Measurements from ENCODE around the gene PRRT4. TPM values are rescaled to one million over a fixed set of nuclear protein-coding genes. Genes with fewer than 3 reads are reported as not detected.

PRRT4 gene
- total and polyA plus RNA-seq, 2 of the 13 experiments (the other 11 are each of a cell fraction or from before 2014, with no cell fraction given) = not detected

Small RNAs within 50 kb of the gene (small RNA-seq; reads per million reads assigned to genes)
- gene RNU7-27P (ENCODE audit: insufficient read depth in 2 of 3, insufficient read length in 3 of 3, low read depth in 2 of 3, low replicate concordance in 1 of 3) = 0 reads per million in 3 experiments

Other genes with a start within 250 kb of the PRRT4 start
- gene LEP, start 120.4 kb downstream of the PRRT4 start, total RNA-seq (2016; rRNA removed; fragmentation: Illumina TruSeq; extraction: Trizol) = not detected in 2 replicates
- 0.04 and 0.05 TPM in 2 replicates for gene LEP, start 120.4 kb downstream of the PRRT4 start, polyA plus RNA-seq (2011; rRNA removed)
- gene RBM28, start 17.8 kb downstream of the PRRT4 start, total RNA-seq (2016; rRNA removed; fragmentation: Illumina TruSeq; extraction: Trizol) = 49.0 and 61.2 TPM in 2 replicates
- 20.3 and 20.5 TPM in 2 replicates for gene RBM28, start 17.8 kb downstream of the PRRT4 start, polyA plus RNA-seq (2011; rRNA removed)
- gene IMPDH1, start 48.3 kb upstream of the PRRT4 start, total RNA-seq (2016; rRNA removed; fragmentation: Illumina TruSeq; extraction: Trizol) = 18.4 and 22.8 TPM in 2 replicates
- 34.0 and 49.9 TPM in 2 replicates for gene IMPDH1, start 48.3 kb upstream of the PRRT4 start, polyA plus RNA-seq (2011; rRNA removed)
- 8.6 and 11.1 TPM in 2 replicates for gene HILPDA, start 94.2 kb upstream of the PRRT4 start, total RNA-seq (2016; rRNA removed; fragmentation: Illumina TruSeq; extraction: Trizol)
- gene HILPDA, start 94.2 kb upstream of the PRRT4 start, polyA plus RNA-seq (2011; rRNA removed) = 43.1 and 44.0 TPM in 2 replicates
- 33.1 and 40.1 TPM in 2 replicates for gene METTL2B, start 115.1 kb upstream of the PRRT4 start, total RNA-seq (2016; rRNA removed; fragmentation: Illumina TruSeq; extraction: Trizol)
- gene METTL2B, start 115.1 kb upstream of the PRRT4 start, polyA plus RNA-seq (2011; rRNA removed) = 15.5 and 17.4 TPM in 2 replicates

Data from HepG2 (cell line).